ENCODE measurements around the gene CHFR. TPM values are rescaled to one million over a fixed set of nuclear protein-coding genes. Genes with fewer than 3 reads are reported as not detected.
A peak's percentile ranks its signal among the peaks of the same experiment; 100 is the strongest.
"Not testable (repeated sequence)": the region's sequence is repeated elsewhere in the genome, so short reads cannot be mapped to it uniquely, and the experiment has no call there.

The CHFR gene
- total RNA-seq, 1 donor from 2014 or later: 56.2 TPM

DNA sequence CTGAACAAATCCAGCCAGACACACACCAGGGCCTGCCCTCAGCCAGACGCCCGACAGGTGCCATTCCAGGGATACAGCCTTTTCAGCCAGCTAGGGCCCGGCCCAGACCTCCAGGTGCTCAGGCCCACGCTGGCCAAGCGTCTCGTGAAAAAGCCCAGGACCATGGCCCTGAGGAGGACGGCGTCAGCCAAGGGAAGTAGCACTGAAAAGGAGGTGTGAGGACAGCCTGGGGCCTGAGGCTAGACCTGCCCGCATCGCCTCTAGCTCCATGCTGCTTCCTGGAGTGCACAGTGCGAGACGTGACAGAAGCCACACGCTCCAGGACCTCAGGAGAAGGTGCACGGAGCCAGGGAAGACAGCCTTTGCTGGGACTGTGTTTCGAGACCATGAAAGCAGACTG is 88.6 kb downstream of the CHFR start:
- Mint-ChIP-seq H3K4me1 (ENCODE audit: low read depth) (no peaks in the 10 kb centered on the region), H3K27me3 (ENCODE audit: low read depth) (no peaks in the 10 kb centered on the region), H3K4me3 (ENCODE audit: unreplicated experiment) (no peak overlapping the region), H3K36me3 (ENCODE audit: low read depth) (peaks cover 51% of the 10 kb centered on the region), H3K9me3 (ENCODE audit: low read depth) (no peaks in the 10 kb centered on the region), H3K27ac (ENCODE audit: unreplicated experiment) (no peak overlapping the region)
- DNase-seq (ENCODE audit: low spot score): no peak
- TF ChIP-seq, protein P1, sequence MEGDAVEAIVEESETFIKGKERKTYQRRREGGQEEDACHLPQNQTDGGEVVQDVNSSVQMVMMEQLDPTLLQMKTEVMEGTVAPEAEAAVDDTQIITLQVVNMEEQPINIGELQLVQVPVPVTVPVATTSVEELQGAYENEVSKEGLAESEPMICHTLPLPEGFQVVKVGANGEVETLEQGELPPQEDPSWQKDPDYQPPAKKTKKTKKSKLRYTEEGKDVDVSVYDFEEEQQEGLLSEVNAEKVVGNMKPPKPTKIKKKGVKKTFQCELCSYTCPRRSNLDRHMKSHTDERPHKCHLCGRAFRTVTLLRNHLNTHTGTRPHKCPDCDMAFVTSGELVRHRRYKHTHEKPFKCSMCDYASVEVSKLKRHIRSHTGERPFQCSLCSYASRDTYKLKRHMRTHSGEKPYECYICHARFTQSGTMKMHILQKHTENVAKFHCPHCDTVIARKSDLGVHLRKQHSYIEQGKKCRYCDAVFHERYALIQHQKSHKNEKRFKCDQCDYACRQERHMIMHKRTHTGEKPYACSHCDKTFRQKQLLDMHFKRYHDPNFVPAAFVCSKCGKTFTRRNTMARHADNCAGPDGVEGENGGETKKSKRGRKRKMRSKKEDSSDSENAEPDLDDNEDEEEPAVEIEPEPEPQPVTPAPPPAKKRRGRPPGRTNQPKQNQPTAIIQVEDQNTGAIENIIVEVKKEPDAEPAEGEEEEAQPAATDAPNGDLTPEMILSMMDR (IDR thresholded peaks at IDR 0.05): no peak

DNA sequence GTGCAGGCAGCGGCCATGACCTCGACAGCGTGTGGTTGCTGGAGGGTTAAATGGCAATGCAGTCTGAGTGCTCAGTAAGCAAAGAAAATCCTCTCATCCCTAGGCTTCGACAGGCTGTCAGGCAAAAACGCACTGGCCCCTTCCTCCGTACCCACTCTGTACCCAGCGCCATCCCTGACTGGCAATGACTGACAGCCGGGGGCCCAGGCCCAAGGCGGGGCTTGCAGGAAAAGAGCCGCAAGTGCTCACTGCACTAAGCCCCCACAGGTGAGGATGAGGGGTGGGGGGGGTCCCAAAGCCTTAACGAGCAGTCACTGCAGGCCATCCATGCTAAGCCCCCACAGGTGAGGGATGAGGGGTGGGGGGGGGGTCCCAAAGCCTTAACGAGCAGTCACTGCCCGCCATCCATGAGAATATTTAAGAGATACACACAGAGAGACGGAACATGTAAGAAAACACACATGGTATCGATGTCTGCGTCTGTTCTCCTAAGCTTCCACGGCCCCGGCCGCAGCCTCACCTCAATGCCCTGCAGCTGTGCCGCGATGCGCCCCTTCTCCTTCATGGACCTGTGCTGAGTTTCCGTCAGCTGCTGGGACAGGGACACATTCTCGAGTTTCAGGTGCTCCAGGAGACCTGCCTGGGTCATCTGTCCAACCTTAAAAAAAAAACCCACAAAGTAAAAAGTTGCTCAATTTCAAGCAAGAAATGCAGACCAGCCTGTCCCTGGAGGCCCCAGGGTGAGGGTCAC is 89.4 kb downstream of the CHFR start:
- H3K36me3 Mint-ChIP-seq (ENCODE audit: low read depth): peaks cover 45% of the 10 kb centered on the region
- H3K27me3 Mint-ChIP-seq (ENCODE audit: low read depth): no peaks in the 10 kb centered on the region
- no peaks in the 10 kb centered on the region for H3K9me3 Mint-ChIP-seq (ENCODE audit: low read depth)
- no peak overlapping the region for H3K27ac Mint-ChIP-seq (ENCODE audit: unreplicated experiment)
- H3K4me1 Mint-ChIP-seq (ENCODE audit: low read depth): no peaks in the 10 kb centered on the region
- TF ChIP-seq, protein P1 (IDR thresholded peaks at IDR 0.05): no peak
- no peak overlapping the region for H3K4me3 Mint-ChIP-seq (ENCODE audit: unreplicated experiment)
- DNase-seq (ENCODE audit: low spot score): no peak

DNA sequence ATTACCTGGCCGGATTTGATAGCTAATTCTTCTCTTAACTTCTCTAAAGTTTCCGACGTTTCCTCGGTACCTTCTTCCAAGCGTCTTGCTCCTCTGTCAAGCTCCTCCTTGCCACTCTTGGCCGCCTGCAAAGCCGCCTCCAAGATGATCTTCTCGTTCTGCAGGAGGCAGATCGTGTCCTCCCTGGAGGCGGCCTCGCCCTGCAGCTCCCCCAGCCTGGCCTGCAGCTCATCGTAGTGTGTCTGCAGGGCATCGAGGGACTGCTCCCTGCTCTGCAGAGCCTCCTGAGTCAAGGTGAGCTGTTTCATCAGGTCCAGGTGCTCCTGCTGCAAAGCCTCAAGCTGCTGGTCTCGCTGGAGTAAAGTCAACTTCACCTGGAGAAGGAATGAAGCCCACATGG is 91.6 kb downstream of the CHFR start:
- Mint-ChIP-seq H3K27me3 (ENCODE audit: low read depth) (no peaks in the 10 kb centered on the region), H3K9me3 (ENCODE audit: low read depth) (no peaks in the 10 kb centered on the region), H3K36me3 (ENCODE audit: low read depth) (peaks cover 37% of the 10 kb centered on the region), H3K4me1 (ENCODE audit: low read depth) (no peaks in the 10 kb centered on the region), H3K27ac (ENCODE audit: unreplicated experiment) (peak overlapping the region; percentile 61), H3K4me3 (ENCODE audit: unreplicated experiment) (no peak overlapping the region)
- TF ChIP-seq, protein P1 (IDR thresholded peaks at IDR 0.05): no peak
- DNase-seq (ENCODE audit: low spot score): no peak

DNA sequence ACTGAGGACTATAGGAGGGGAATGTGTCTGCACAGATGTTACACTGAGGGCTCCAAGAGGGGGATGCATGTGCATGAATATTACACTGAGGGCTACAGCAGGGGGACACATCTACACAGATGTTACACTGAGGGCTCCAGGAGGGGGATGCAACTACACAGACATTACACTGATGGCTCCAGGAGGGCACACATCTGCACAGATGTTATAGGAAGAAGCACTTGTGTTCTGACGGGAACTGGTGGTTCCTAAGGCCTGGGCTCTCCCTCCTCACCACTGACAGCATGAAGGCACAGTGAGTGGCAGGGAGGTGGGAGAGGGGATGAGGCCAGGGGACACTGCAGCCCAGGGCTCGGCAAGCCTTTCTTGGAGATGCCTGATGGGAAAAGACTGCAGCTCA is 95.5 kb downstream of the CHFR start:
- H3K4me1 Mint-ChIP-seq (ENCODE audit: low read depth); H3K9me3 Mint-ChIP-seq (ENCODE audit: low read depth); H3K4me3 Mint-ChIP-seq (ENCODE audit: unreplicated experiment); H3K27ac Mint-ChIP-seq (ENCODE audit: unreplicated experiment); H3K27me3 Mint-ChIP-seq (ENCODE audit: low read depth); DNase-seq (ENCODE audit: low spot score): not testable (repeated sequence)
- peaks cover 46% of the 10 kb centered on the region for H3K36me3 Mint-ChIP-seq (ENCODE audit: low read depth)

DNA sequence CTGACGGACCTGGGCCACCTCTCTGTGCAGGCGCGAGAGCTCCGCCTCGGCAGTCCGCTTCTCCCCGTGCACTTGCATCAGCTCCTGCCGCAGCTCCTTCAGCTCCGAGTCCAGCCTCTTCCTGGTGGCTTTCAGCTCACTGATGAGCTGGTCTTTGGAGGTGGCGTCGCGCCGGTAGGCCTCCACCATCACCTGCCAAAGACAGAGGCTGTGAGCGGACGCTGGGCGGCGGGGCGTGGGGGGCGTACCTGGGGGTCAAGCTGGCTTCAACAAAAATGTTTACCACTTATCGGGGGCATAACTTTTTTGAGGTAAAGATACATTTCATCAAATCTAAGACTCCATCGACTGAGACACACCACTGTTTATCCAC is 98.3 kb downstream of the CHFR start:
- no peak overlapping the region for H3K4me3 Mint-ChIP-seq (ENCODE audit: unreplicated experiment)
- H3K9me3 Mint-ChIP-seq (ENCODE audit: low read depth): no peaks in the 10 kb centered on the region
- TF ChIP-seq, protein P1 (IDR thresholded peaks at IDR 0.05): no peak
- H3K36me3 Mint-ChIP-seq (ENCODE audit: low read depth): peaks cover 49% of the 10 kb centered on the region
- no peaks in the 10 kb centered on the region for H3K4me1 Mint-ChIP-seq (ENCODE audit: low read depth)
- no peak for DNase-seq (ENCODE audit: low spot score)
- H3K27me3 Mint-ChIP-seq (ENCODE audit: low read depth): no peaks in the 10 kb centered on the region
- no peak overlapping the region for H3K27ac Mint-ChIP-seq (ENCODE audit: unreplicated experiment)
